Measurements from ENCODE around the gene ISG15.
"Not testable (repeated sequence)": the region's sequence is repeated elsewhere in the genome, so short reads cannot be mapped to it uniquely, and the experiment has no call there.

Gene ISG15

GRCh38 chr1:975896-976683 is 37.2 kb upstream of the ISG15 start:
- TF ChIP-seq, protein P1, sequence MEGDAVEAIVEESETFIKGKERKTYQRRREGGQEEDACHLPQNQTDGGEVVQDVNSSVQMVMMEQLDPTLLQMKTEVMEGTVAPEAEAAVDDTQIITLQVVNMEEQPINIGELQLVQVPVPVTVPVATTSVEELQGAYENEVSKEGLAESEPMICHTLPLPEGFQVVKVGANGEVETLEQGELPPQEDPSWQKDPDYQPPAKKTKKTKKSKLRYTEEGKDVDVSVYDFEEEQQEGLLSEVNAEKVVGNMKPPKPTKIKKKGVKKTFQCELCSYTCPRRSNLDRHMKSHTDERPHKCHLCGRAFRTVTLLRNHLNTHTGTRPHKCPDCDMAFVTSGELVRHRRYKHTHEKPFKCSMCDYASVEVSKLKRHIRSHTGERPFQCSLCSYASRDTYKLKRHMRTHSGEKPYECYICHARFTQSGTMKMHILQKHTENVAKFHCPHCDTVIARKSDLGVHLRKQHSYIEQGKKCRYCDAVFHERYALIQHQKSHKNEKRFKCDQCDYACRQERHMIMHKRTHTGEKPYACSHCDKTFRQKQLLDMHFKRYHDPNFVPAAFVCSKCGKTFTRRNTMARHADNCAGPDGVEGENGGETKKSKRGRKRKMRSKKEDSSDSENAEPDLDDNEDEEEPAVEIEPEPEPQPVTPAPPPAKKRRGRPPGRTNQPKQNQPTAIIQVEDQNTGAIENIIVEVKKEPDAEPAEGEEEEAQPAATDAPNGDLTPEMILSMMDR (IDR thresholded peaks at IDR 0.05; ENCODE audit: control insufficient read depth, insufficient read depth, low read depth, low read length, missing control alignments) = peak; percentile 70
- no peak overlapping the region for H3K4me3 ChIP-seq (ENCODE audit: control insufficient read depth, low read depth, low read length)
- DNase-seq (ENCODE audit: low read depth) = no peak

GRCh38 chr1:976791-977190 is 36.5 kb upstream of the ISG15 start:
- not testable (repeated sequence) for DNase-seq (ENCODE audit: low read depth); H3K4me3 ChIP-seq (ENCODE audit: control insufficient read depth, low read depth, low read length)

- no peak overlapping the region for H3K4me3 ChIP-seq (ENCODE audit: control insufficient read depth, low read depth, low read length)
- TF ChIP-seq, protein P1 (IDR thresholded peaks at IDR 0.05; ENCODE audit: control insufficient read depth, insufficient read depth, low read depth, low read length, missing control alignments) = no peak
- no peak for DNase-seq (ENCODE audit: low read depth)
Observed at GRCh38 chr1:978069-978834, 35.0 kb upstream of the ISG15 start.

- no peak for DNase-seq (ENCODE audit: low read depth)
- no peak overlapping the region for H3K4me3 ChIP-seq (ENCODE audit: control insufficient read depth, low read depth, low read length)
- TF ChIP-seq, protein P1 (IDR thresholded peaks at IDR 0.05; ENCODE audit: control insufficient read depth, insufficient read depth, low read depth, low read length, missing control alignments) = no peak
Observed at GRCh38 chr1:978835-979743, 34.2 kb upstream of the ISG15 start.

DNA sequence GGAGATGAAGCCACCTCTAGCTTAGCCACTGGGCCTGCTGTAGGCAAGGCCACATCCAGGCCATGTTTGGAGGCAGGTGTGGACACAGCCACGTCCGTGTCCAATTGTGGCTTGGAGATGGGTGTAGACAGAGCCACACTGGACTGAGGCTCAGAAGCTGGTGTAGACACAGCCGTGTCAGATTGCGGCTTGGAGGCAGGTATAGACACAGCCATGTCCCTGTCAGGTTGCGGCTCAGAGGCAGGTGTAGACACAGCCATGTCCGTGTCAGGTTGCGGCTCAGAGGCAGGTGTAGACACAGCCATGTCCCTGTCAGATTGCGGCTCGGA is 33.6 kb upstream of the ISG15 start:
- H3K4me3 ChIP-seq (ENCODE audit: control insufficient read depth, low read depth, low read length) = no peak overlapping the region
- TF ChIP-seq, protein P1 (IDR thresholded peaks at IDR 0.05; ENCODE audit: control insufficient read depth, insufficient read depth, low read depth, low read length, missing control alignments) = no peak
- DNase-seq (ENCODE audit: low read depth) = no peak

GRCh38 chr1:980137-980571 is 33.1 kb upstream of the ISG15 start:
- no peak for DNase-seq (ENCODE audit: low read depth)
- TF ChIP-seq, protein P1 (IDR thresholded peaks at IDR 0.05; ENCODE audit: control insufficient read depth, insufficient read depth, low read depth, low read length, missing control alignments) = no peak
- H3K4me3 ChIP-seq (ENCODE audit: control insufficient read depth, low read depth, low read length) = no peak overlapping the region
